Dermis microvascular lymphatic vessel endothelial cell (primary cell): Measurements from ENCODE around the gene SPRY2. TPM values are rescaled to one million over a fixed set of nuclear protein-coding genes. Genes with fewer than 3 reads are reported as not detected.
"Not testable (repeated sequence)": the region's sequence is repeated elsewhere in the genome, so short reads cannot be mapped to it uniquely, and the experiment has no call there.

Experiments
- DNase-seq, 2 donors: peaks; one replicate each; pipeline versions ENCODE4 v3.0.0 to v3.0.0-alpha.2; 2010; ENCODE audit warnings: low read depth in 2 of 2
- total RNA-seq: library from RNA; depleted of rRNA; stranded (reverse); fragments of >200 nt; gene quantifications from 2 replicates; pipeline ENCODE4 v1.2.1, GENCODE V29; 2014

Gene SPRY2
- total RNA-seq, 1 donor from 2014 or later, result 8.9 TPM

DNA sequence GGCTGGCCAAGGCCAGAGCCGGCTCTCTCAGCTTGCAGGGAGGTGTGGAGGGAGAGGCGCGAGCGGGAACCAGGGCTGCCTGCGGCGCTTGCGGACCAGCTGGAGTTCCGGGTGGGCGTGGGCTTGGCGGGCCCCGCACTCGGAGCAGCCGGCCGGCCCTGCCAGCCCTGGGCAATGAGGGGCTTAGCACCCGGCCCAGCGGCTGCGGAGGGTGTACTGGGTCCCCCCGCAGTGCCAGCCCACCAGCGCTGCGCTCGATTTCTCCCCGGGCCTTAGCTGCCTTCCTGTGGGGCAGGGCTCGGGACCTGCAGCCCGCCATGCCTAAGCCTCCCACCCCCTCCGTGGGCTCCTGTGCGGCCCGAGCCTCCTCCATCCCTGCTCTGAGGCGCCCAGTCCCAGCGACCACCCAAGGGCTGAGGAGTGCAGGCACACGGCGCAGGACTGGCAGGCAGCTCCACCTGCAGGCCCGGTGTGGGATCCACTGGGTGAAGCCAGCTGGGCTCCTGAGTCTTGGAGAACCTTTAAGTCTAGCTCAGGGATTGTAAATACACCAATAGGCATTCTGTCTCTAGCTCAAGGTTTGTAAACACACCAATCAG is 14.7 kb upstream of the SPRY2 start:
- not testable (repeated sequence) for DNase-seq

DNA sequence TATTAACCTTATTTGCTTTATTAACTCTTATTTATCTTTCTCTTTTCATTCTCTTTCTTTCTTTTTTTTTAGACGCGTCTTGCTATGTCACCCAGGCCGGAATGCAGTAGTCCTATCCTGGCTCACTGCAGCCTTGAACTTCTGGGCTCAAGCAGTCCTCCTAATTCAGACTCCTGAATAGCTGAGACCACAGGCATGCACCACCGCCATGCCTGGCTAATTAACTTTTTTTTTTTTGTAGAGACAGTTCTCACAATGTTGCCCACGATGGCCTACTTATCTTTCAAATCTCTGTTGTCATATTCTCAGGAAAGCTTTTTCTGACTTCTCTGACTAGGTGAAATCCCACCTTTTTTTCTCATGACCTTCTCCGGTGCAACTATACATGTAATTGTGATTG is 7.8 kb upstream of the SPRY2 start:
- no peak for DNase-seq

DNA sequence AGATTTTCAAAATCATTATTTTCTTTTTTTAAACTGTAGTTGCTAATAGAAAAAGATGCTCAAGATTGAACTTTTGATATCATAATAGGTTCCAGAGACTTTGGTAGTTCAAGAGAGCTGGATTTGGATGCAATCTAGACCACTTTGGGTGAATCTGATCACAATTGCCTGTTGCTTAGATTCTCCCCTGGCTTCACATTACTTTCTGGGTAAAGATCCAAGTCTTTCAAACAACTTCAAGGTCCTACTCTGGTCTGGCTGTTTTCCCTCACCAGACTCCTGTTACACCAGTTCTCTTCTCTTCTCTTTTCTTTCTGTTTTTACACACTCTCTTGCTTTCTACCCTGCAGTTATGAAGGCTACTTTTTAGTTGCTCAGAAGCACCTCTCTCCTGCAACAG is 7.4 kb upstream of the SPRY2 start:
- no peak for DNase-seq

DNA sequence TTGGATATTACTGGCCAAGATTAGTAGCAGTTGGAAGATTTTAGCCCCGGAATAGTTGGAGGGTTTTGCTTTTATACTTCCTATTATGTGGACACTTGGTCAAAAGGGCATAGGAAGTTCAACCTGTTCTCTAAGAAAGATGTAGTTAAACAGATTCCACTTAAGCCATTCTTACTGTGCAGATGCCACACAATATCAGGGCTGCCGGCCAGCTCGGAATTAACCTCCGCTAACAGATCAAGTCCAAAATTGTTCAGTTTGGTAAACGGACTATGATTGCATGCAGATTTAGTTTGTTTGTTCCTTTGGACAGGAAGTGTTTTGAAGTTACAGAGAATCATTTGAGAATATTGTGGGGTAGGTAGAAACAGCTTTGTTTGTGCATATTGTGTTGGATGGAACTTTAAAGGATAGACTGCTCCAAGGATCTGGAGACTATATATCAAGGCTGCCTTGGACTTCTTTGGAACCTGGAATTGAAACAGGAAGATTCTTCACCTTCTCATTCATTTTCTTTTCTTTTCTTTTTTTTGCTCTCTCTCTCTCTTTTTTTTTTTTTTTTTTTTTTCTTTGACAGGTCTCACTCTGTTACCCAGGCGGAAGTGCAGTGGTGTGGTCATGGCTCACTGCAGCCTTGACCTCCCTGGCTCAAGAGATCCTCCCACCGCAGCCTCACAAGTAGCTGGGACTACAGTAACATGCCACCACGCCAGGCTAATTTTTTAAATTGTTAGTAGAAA is 5.0 kb upstream of the SPRY2 start:
- no peak for DNase-seq

DNA sequence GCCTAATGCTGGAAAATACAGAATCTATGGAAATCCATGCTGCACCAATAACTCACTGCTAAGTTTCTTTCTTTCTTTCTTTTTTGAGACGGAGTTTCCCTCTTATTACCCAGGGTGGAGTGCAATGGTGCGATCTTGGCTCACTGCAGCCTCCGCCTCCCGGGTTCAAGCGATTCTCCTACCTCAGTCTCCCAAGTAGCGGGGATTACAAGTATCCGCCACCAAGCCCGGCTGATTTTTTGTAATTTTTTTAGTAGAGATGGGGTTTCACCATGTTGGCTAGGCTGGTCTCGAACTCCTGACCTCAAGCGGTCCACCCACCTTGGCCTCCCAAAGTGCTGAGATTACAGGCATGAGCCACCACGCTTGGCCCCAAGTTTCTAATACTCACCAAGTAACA is 3.1 kb upstream of the SPRY2 start:
- DNase-seq, result not testable (repeated sequence)

DNA sequence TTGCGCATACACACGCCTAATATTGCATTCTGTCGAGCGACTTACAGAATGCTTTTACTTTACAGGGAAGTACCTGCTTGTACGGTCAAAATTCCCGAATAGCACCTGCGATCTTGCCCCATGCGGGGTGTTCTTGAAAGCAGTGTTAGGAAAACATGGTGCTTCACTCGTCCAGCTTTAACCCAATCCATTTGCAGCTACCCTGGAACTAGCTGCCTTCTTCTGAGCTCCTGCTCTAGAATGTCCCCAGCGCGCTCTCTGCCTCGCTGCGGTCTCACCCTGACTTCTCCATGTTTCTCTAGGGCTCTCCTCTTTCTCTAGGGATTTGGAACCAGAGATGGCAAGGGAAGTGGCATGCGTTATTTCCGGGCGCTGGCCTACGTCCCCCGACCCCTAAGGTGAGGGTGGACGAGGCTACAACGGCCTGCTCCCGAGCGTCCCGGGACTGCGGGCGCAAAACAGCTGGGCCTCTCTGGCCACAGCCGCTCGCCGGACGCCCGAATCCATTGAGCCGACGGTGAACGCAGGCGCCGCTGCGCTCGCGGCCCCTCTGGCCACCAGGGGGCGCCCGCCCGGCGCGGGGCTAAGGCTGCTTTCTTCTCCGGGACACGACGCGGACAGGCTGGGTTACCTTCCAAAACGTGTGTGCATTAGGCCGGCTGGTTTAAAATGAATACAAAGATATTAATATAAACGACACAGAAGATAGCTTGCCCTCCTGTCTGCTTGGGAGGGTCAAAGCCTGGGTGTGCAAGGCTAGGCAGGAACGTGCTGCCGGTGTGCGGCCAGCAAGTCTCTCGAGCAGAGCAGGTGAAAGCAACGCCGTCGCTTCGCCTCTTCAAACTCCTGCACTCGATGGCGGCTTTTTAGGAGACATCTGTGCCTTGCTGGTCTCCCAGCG is 1.8 kb upstream of the SPRY2 start:
- peak; percentile 51 to 78 for DNase-seq

DNA sequence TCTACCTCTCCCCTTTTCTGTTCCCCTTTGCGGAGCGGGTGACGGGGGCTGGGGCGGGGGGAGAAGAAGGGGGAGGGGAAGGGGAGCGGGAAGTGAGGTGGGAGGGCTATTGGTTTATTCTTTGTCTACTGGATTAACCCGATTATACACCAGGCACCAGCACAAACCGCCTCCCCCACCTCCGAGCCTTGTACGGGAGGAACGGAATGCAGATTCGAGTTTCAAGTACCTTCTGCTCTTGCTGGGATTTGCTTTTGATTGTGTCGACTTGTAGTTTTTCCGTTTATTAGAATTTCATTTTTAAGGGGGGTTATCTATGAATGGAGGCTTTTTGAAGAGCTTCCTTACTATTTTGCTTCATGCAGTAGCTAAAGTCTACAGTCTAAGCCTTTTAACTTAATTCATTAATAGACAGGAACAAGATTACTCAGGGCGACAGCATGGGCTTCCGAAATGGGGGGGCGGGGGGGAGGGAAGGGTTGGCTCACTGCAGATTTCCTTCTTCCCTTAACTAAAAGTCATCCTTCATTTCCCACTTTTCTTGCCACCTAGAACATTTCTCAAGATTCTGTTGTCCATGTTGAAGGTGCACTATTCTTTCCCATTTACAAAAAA is 937 bp upstream of the SPRY2 start:
- DNase-seq, result peak in 1 of 2 donors; percentile 45

DNA sequence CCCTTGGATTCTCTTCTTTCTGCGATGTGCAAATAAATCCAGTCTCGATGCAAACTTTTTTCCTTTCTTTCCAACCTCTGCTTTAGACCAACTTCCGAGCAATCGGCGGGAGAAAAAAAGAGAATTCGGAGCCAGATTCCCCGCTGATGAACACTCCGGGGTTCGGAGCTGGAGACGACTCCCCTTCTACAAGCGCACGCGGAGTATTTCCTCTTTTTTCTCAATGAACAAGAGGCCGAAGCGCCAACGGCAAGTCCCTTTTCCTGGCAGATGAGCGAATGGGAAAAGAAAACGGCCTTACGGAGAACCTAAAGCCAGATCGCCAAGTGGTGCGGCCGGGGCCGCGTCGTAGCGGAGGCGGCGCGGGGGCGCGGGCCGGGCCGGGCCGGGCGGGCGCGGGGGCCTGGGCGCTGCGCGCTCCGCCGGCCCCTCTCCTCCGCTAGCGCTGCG is 250 bp downstream of the SPRY2 start:
- DNase-seq, result peak; percentile 50 to 82

DNA sequence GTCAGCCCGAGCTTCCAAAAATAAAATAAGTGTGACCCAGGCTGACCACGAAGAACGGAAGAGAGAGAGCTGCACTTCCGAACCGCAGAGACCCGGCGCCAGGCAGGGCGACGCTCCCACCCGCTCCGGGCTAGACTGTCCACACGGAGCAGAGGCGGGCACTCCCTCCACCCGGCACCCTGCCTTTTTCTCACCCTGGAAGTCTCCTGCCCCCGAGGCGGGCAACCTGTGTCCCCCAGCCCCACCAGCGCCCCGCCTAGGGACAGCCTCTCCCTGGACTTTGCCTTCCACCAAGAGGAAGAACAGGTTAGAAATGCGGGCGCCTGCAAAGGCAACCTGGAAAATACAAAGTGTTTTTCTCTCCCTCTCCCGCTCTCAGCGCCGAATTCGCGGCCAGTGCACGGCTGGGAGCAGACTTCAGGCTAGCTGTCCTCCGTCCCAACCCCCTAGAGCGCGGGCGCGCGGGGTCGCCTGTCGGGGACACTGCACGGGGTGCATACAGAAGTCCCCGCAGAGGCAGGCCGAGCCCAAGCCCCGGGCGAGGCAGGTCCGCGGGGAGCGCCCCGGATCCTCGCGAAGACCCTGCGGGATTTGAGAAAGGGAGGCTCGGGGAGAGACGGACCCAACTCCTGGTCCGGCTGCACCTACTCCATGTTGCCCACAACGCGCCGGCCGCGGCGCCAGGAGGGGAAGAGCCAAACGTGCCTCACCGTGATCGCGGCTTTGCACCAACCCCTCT is 845 bp downstream of the SPRY2 start:
- peak in 1 of 2 donors; percentile 60 for DNase-seq

DNA sequence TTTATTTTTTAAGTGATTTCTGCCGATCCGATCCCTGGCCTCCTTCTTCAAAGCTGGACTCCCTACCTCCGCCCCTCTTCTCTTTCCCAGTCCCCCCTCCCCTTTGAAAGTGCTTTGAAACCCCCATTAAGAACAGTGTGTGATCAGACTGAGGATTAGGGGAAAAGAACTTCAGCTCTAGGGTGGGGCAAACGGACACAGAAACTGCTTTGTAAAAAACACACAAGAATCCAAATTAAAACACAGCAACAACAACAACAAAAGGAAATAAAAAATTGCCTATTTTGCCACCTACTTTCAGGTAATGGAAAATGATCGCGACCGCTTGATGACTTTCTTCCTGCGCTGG is 1.4 kb downstream of the SPRY2 start:
- DNase-seq, result peak in 1 of 2 donors; percentile 47

DNA sequence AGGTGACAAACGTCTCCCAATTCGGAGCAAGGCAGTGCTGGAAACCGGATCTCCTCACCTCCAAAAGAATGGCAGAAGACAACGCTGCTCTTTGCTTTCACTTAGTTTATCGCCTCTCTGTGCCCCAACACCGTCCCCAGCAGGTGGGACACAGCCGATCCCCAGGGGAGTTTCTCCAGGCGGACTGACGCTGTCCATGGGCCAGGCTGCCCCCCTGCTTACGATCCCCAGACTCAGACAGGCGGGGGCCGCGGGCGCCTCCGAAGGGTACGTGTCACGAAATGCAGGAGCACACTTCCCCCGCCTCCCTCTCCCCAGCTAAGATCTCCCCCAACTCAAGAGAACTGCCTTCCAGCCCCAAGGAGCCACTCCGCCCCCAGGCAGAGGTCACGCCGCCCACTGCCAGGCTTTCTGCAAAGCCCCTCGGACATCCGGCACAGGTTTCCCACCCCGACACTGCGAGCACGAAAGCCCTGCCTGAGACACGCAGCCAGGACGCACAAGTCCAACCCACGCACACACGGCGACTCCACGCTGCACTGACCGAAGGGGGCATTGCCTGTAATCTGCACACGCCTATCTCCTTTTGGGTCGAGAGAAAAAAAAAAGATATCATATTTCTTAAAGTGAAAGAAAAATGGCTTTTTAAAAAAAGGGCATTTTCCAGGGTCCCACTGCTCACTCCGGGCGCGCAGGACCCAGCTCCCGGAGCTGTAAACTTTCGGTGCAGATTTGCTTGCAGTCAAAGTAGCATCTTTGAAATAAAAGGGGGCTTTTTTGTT is 2.0 kb downstream of the SPRY2 start:
- DNase-seq, result peak; percentile 38 to 84

DNA sequence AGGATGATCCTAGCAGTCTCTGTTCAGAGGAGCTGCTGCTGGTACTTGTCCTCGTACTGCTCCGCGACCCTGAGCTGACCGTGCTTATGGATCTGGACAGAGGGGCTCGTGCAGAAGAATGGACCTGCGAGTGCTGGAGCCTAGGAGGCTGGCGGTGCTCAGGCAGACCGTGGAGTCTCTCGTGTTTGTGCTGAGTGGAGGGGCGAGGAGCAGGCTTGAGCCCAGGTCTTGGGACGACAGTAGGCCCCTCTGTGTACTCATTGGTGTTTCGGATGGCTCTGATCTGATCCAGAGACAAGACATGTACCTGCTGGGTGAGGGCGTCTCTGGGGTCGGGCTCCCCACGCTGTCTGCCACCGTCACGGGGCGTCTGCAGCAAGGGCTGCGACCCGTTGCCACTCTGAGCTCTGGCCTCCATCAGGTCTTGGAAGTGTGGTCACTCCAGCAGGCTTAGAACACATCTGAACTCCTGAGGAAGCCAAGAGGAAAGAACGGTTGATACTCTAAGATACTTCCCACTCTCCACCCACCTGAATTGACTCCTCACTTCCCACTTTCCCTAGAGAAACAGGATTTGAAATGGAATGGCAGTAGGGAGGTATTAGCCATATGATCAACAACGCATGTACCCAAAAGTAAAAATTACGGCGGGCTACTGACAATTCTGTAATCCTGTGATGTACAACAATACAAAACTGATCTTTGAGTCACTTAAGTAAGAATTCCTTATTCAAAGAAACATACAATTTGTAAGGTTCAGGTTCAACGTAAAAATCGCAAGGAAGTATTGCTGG is 3.4 kb downstream of the SPRY2 start:
- peak in 1 of 2 donors; percentile 25 for DNase-seq

DNA sequence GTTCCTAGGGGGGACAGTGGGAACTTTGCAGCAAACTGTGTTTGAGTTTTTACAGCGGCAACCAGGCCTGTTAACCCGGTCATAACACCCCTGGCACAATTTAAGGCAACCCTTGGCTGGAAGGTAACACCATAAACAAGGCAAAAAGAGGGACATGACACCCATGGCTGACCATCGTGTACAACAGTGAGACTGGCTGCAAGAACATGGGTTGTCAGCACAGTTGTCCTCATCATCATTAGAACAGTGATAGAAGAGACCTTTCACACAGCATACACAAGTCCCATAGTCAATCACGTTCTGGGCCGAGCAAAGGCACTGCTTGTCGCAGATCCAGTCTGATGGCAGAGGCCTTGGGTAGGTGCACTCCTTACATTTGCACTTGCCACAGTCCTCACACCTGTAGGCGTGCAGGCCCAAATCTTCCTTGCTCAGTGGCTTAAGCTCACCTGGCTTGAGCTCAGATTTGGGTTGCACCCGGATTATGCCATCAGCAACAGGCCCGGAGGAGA is 4.1 kb downstream of the SPRY2 start:
- no peak for DNase-seq

DNA sequence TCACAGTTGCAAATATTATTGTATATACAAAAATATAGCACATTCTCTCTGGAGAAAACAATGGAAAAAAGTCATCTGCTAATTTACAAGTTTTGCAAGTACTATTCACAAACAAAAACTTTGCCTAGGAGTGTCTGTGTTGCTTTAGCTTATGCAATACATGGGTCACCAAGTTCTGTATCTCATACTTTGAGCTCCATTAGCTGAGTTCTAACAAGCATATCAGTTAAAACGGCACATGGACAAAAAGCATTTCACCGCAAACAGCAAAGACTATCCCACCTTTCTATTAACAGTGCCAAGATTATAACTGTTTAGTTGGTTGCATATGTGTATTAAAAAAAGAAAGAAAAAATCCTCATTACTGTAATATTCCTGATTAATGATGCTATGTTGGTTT is 4.6 kb downstream of the SPRY2 start:
- no peak for DNase-seq

DNA sequence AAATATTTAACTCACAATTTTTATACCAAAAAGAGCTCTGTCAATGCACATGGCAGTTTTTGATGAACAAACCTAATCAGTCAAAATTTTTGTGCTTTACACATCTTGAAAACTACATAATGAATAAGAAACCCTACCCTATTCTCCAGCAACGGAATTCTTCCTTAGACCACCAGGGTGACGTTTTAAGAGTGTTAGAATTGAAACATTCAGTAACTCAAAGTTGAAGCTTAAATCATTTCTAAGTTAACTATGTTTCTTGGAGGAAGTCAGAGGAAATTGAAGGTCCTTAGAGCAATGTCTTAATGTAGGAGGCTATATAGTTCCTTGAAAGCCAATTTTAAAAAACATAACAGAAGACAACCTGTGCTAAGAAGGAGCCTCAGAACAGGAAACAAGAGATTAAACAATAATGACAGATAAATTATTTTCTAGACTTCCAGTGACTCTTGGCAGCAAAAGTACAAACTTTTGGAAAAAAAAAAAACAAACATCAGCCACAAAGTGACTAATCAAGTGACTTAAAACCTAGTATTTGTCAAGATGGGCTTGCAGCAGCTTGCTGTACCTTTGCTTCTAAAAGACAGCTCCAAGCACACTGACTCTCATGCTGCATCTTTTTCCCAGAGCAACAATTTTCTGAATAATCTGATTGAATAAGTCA is 6.2 kb downstream of the SPRY2 start:
- peak in 1 of 2 donors; percentile 18 for DNase-seq

DNA sequence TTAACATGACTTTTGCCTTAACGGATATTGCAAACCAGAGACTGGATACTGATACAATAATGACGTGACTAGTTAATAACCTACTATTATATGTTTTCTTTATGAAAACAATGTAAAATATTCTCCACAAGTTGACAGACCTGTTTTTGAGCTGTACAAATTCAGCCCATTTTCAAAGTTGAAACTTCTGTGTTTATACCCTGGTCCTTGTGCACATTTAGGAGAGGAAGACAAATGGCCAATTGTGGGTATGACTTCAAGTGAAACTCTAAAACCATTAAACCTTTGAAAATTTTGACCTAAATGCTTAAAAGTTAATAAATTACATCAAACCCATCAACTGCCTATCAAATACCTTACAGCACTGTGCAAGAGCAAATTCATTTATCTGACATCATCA is 8.9 kb downstream of the SPRY2 start:
- no peak for DNase-seq

DNA sequence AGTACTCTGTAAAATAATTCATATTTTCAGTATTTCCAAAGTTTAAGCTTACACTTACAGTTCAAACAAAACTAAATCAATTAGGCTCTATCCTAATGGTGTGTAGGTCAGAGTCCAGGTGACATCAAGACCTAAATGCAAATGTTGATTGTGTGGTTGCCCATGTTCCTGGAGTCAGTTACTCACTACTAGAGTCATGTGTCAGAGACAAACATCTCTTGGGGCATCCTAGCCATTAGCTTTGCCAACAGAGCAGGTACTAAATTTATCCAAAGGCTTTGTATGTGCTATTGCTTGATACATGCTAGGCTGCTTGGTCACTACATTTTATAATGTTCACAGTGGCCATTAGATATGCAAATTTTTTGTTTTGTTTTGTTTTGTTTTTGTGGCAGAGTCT is 11.7 kb downstream of the SPRY2 start:
- DNase-seq, result no peak

DNA sequence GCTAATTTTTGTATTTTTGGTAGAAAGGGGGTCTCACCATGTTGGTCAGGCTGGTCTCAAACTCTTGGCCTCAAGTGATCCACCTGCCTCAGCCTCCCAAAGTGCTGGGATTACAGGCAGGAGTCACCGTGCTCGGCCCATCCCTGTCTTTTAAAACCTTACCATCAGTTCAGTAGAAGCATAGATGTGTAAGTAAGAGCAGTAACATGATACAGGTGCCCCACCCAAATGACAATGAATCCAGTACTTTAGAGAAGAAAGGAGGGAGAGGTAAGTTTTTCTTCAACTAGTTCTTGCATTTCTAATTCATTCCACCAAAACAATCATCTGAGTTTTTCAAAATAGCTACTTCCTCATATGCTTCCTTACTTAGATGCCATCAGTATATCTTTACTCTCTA is 21.9 kb downstream of the SPRY2 start:
- DNase-seq, result no peak
